ENCODE results near the gene DNAJB7. TPM values are rescaled to one million over a fixed set of nuclear protein-coding genes. Genes with fewer than 3 reads are reported as not detected.
"Not testable (repeated sequence)": the region's sequence is repeated elsewhere in the genome, so short reads cannot be mapped to it uniquely, and the experiment has no call there.

The DNAJB7 gene
- total and polyA plus RNA-seq, 2 donors (not counting 1 experiment from before 2014, with no cell fraction given), result not detected

- H3K27me3 Mint-ChIP-seq, result no peaks in the 10 kb centered on the region
- no peaks in the 10 kb centered on the region for H3K27me3 ChIP-seq (replicated peaks in 1 of 4; ENCODE audit: control extremely low read depth in 1 of 4, control insufficient read depth in 3 of 4, insufficient read depth in 4 of 4, low read length in 3 of 4)
- H3K9ac ChIP-seq (ENCODE audit: low read length), result no peak overlapping the region
- no peaks in the 10 kb centered on the region for H3K9me3 Mint-ChIP-seq (ENCODE audit: insufficient read depth)
- no peak overlapping the region for H3K4me3 ChIP-seq (ENCODE audit: control extremely low read depth in 1 of 5, extremely low read depth in 1 of 5, insufficient read depth in 1 of 5, low read depth in 2 of 5, low read length in 4 of 5)
- no peak overlapping the region for H3K27ac ChIP-seq (ENCODE audit: low read length in 2 of 2)
- no peaks in the 10 kb centered on the region for H4K20me1 ChIP-seq (ENCODE audit: control insufficient read depth, insufficient read depth, low read length, poor library complexity, severe bottlenecking)
- intact Hi-C loops (cut with micrococcal nuclease), result no loop called here
- peaks cover 7% of the 10 kb centered on the region for H3K79me2 ChIP-seq (ENCODE audit: control insufficient read depth, insufficient read depth, low read length)
- ATAC-seq (ENCODE audit: low read depth) (no peak), DNase-seq (no peak)
- WGBS (ENCODE audit: insufficient coverage), result 100% methylated on average over 1 of the region's 3 CpGs
- no peak overlapping the region for H3K4me2 ChIP-seq (replicated peaks; ENCODE audit: low read depth, low read length, poor library complexity, severe bottlenecking)
- TF ChIP-seq CTCF (IDR thresholded peaks at IDR 0.05) (no peak), EZH2 (IDR thresholded peaks at IDR 0.05; ENCODE audit: borderline replicate concordance, insufficient read depth, low read depth, low read length, poor library complexity, severe bottlenecking) (no peak)
- H3K4me3 Mint-ChIP-seq, result no peak overlapping the region
- H3K4me1 Mint-ChIP-seq, result no peaks in the 10 kb centered on the region
- H3K36me3 ChIP-seq (replicated peaks in 1 of 2; ENCODE audit: control extremely low read depth in 1 of 2, control insufficient read depth in 1 of 2, extremely low read depth in 1 of 2, insufficient read depth in 2 of 2, low read length in 1 of 2), result peaks cover under 1 to 12% of the 10 kb centered on the region in 2 experiments
- H3K9me3 ChIP-seq (ENCODE audit: control extremely low read depth in 1 of 3, control insufficient read depth in 2 of 3, insufficient read depth in 1 of 3, low read length in 2 of 3), result no peaks in the 10 kb centered on the region
- H3K4me1 ChIP-seq (ENCODE audit: control insufficient read depth in 2 of 2, insufficient read depth in 2 of 2, low read length in 2 of 2), result no peaks in the 10 kb centered on the region
- no peak overlapping the region for H2AFZ ChIP-seq (ENCODE audit: insufficient read depth, low read depth, low read length, poor library complexity, severe bottlenecking)
- H3K27ac Mint-ChIP-seq, result no peak overlapping the region
- POLR2A ChIA-PET, result no interaction called here
- CTCF ChIA-PET, result no interaction called here
These were observed 13.2 kb upstream of the DNAJB7 start for GRCh38 chr22:40875111-40875510.

DNA sequence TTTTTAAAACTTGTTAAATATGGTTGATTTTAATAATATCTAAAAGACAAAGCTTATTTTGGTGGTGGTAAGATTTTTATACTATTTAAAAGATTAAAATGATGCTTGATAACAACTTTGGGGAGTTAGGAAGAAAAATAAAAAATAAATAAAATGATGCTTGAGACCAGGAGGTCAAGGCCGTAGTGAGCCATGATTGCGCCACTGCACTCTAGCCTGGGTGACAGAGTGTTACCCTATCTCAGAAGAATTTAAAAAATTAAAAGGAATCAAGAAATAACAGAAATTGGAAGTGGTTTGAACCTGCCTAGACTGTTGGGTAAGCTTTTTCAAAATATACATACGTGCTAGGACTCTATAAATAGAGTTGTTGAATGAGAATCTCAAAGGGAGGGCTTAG is 12.1 kb upstream of the DNAJB7 start:
- CTCF ChIA-PET, result interaction anchor here (0.6 kb wide), 4 partner anchors 17 to 411 kb away, joined by 3 to 6 read pairs (median 4); partner anchors contain the start of genes ST13 and XPNPEP3
- DNase-seq (no peak), ATAC-seq (ENCODE audit: low read depth) (no peak)
- H2AFZ ChIP-seq (ENCODE audit: insufficient read depth, low read depth, low read length, poor library complexity, severe bottlenecking), result no peak overlapping the region
- H3K9me3 Mint-ChIP-seq (ENCODE audit: insufficient read depth), result no peaks in the 10 kb centered on the region
- no peaks in the 10 kb centered on the region for H3K9me3 ChIP-seq (ENCODE audit: control extremely low read depth in 1 of 3, control insufficient read depth in 2 of 3, insufficient read depth in 1 of 3, low read length in 2 of 3)
- no peak overlapping the region for H3K27ac ChIP-seq (ENCODE audit: low read length in 2 of 2)
- WGBS (ENCODE audit: insufficient coverage), result no CpG with 5 or more reads among the region's 3 CpGs
- no peaks in the 10 kb centered on the region for H3K4me1 Mint-ChIP-seq
- no peaks in the 10 kb centered on the region for H3K27me3 ChIP-seq (replicated peaks in 1 of 4; ENCODE audit: control extremely low read depth in 1 of 4, control insufficient read depth in 3 of 4, insufficient read depth in 4 of 4, low read length in 3 of 4)
- no peak overlapping the region for H3K4me3 ChIP-seq (ENCODE audit: control extremely low read depth in 1 of 5, extremely low read depth in 1 of 5, insufficient read depth in 1 of 5, low read depth in 2 of 5, low read length in 4 of 5)
- no peaks in the 10 kb centered on the region for H3K4me1 ChIP-seq (ENCODE audit: control insufficient read depth in 2 of 2, insufficient read depth in 2 of 2, low read length in 2 of 2)
- peaks cover 2 to 16% of the 10 kb centered on the region in 2 experiments for H3K36me3 ChIP-seq (replicated peaks in 1 of 2; ENCODE audit: control extremely low read depth in 1 of 2, control insufficient read depth in 1 of 2, extremely low read depth in 1 of 2, insufficient read depth in 2 of 2, low read length in 1 of 2)
- intact Hi-C loops (cut with micrococcal nuclease), result no loop called here
- TF ChIP-seq CTCF (IDR thresholded peaks at IDR 0.05) (no peak), EZH2 (IDR thresholded peaks at IDR 0.05; ENCODE audit: borderline replicate concordance, insufficient read depth, low read depth, low read length, poor library complexity, severe bottlenecking) (no peak)
- no peak overlapping the region for H3K4me3 Mint-ChIP-seq
- peaks cover 10% of the 10 kb centered on the region for H3K79me2 ChIP-seq (ENCODE audit: control insufficient read depth, insufficient read depth, low read length)
- no peak overlapping the region for H3K27ac Mint-ChIP-seq
- POLR2A ChIA-PET, result no interaction called here
- no peaks in the 10 kb centered on the region for H3K27me3 Mint-ChIP-seq
- H3K4me2 ChIP-seq (replicated peaks; ENCODE audit: low read depth, low read length, poor library complexity, severe bottlenecking), result no peak overlapping the region
- H4K20me1 ChIP-seq (ENCODE audit: control insufficient read depth, insufficient read depth, low read length, poor library complexity, severe bottlenecking), result no peaks in the 10 kb centered on the region
- H3K9ac ChIP-seq (ENCODE audit: low read length), result no peak overlapping the region

- H4K20me1 ChIP-seq (ENCODE audit: control insufficient read depth, insufficient read depth, low read length, poor library complexity, severe bottlenecking); ATAC-seq (ENCODE audit: low read depth); H3K27ac Mint-ChIP-seq; POLR2A ChIA-PET; H3K4me3 ChIP-seq (ENCODE audit: control extremely low read depth in 1 of 5, extremely low read depth in 1 of 5, insufficient read depth in 1 of 5, low read depth in 2 of 5, low read length in 4 of 5); H3K4me1 ChIP-seq (ENCODE audit: control insufficient read depth in 2 of 2, insufficient read depth in 2 of 2, low read length in 2 of 2); DNase-seq; H3K9me3 ChIP-seq (ENCODE audit: control extremely low read depth in 1 of 3, control insufficient read depth in 2 of 3, insufficient read depth in 1 of 3, low read length in 2 of 3); H3K4me3 Mint-ChIP-seq; H3K27ac ChIP-seq (ENCODE audit: low read length in 2 of 2); H3K4me2 ChIP-seq (replicated peaks; ENCODE audit: low read depth, low read length, poor library complexity, severe bottlenecking); H3K9ac ChIP-seq (ENCODE audit: low read length); H3K27me3 ChIP-seq (replicated peaks in 1 of 4; ENCODE audit: control extremely low read depth in 1 of 4, control insufficient read depth in 3 of 4, insufficient read depth in 4 of 4, low read length in 3 of 4); intact Hi-C loops (cut with micrococcal nuclease); H3K27me3 Mint-ChIP-seq; H3K9me3 Mint-ChIP-seq (ENCODE audit: insufficient read depth); H2AFZ ChIP-seq (ENCODE audit: insufficient read depth, low read depth, low read length, poor library complexity, severe bottlenecking): not testable (repeated sequence)
- CTCF ChIA-PET, result interaction anchor here (0.6 to 1.4 kb wide), 2 partner anchors 23 to 54 kb away, joined by 3 read pairs; no protein-coding TSS in a partner anchor
- peaks cover 14% of the 10 kb centered on the region for H3K4me1 Mint-ChIP-seq
- peaks cover 2 to 12% of the 10 kb centered on the region in 2 experiments for H3K36me3 ChIP-seq (replicated peaks in 1 of 2; ENCODE audit: control extremely low read depth in 1 of 2, control insufficient read depth in 1 of 2, extremely low read depth in 1 of 2, insufficient read depth in 2 of 2, low read length in 1 of 2)
- WGBS (ENCODE audit: insufficient coverage), result 100% methylated on average over 5 of the region's 6 CpGs
- H3K79me2 ChIP-seq (ENCODE audit: control insufficient read depth, insufficient read depth, low read length), result peaks cover 51% of the 10 kb centered on the region
These were observed 6.5 kb upstream of the DNAJB7 start for GRCh38 chr22:40868379-40868778.

All from B cell (primary cell).